ENCODE results near the gene FOLR3. TPM values are rescaled to one million over a fixed set of nuclear protein-coding genes. Genes with fewer than 3 reads are reported as not detected.

Gene FOLR3
- total RNA-seq, 2 donors from 2014 or later, result not detected

GRCh38 chr11:72188267-72188666, 52.7 kb downstream of the FOLR3 start:
- no peak for TF ChIP-seq CTCF (IDR thresholded peaks at IDR 0.05)
- Histone ChIP-seq H3K4me3 (no peak overlapping the region), H3K36me3 (no peaks in the 10 kb centered on the region), H3K9me3 (no peaks in the 10 kb centered on the region), H3K27me3 (no peaks in the 10 kb centered on the region), H3K4me1 (no peaks in the 10 kb centered on the region), H3K27ac (no peak overlapping the region), H3K9ac (ENCODE audit: low read depth in 2 of 2, low read length in 2 of 2) (no peak overlapping the region)
- no peak for DNase-seq
- intact Hi-C loops (cut with DNase I), result no loop called here

Other genes starting within 250 kb of the FOLR3 start
- 10 to 100 TPM in 1 of 2 donors, 1 to 10 TPM in 1; 7.9 to 13.3 TPM for gene XNDC1N, start 207.1 kb upstream of the FOLR3 start, total RNA-seq
- 10 to 100 TPM; 28.6 to 43.0 TPM for gene RNF121, start 206.7 kb upstream of the FOLR3 start, total RNA-seq
- gene IL18BP, start 136.8 kb upstream of the FOLR3 start, total RNA-seq, result 1 to 10 TPM; 5.6 to 9.0 TPM
- 100 to 1,000 TPM; 154 to 158 TPM for gene NUMA1, start 55.2 kb upstream of the FOLR3 start, total RNA-seq
- 10 to 100 TPM in 1 of 2 donors, 1 to 10 TPM in 1; 6.2 to 10.9 TPM for gene LRRC51, start 54.9 kb upstream of the FOLR3 start, total RNA-seq
- gene LAMTOR1, start 32.4 kb upstream of the FOLR3 start, total RNA-seq, result 10 to 100 TPM; 84.9 to 93.4 TPM
- not detected for gene TOMT, start 29.8 kb upstream of the FOLR3 start, total RNA-seq
- 10 to 100 TPM; 45.1 to 70.1 TPM for gene ANAPC15, start 23.0 kb upstream of the FOLR3 start, total RNA-seq
- under 1 TPM in 1 of 2 donors, not detected in 1; 0.59 TPM for gene FOLR1, start 56.4 kb downstream of the FOLR3 start, total RNA-seq
- gene FOLR2, start 81.1 kb downstream of the FOLR3 start, total RNA-seq, result 10 to 100 TPM in 1 of 2 donors, 1 to 10 TPM in 1; 4.5 to 15.4 TPM
- gene INPPL1, start 89.0 kb downstream of the FOLR3 start, total RNA-seq, result 100 to 1,000 TPM; 120 to 166 TPM
- gene PHOX2A, start 108.5 kb downstream of the FOLR3 start, total RNA-seq, result under 1 TPM; 0.27 to 0.37 TPM